GM10248 (cell line): ENCODE results near the gene TBC1D8B.

Experiments
- CTCF ChIA-PET: fragments of 300-600 bp; sonication (Branson Sonifier 250); formaldehyde crosslinking; extraction: SDS; loops from one replicate; lab custom pipeline; 2021; ENCODE audit warnings: antibody characterized with exemption; lab: Yijun Ruan, JAX
- POLR2A ChIA-PET: fragments of 350-650 bp; sonication (Branson Sonifier 250); formaldehyde crosslinking; extraction: SDS; loops from one replicate; lab custom pipeline; 2020; ENCODE audit warnings: antibody characterized with exemption; lab: Yijun Ruan, JAX
- DNase-seq: peaks from one replicate; pipeline ENCODE4 v3.0.0; 2012; ENCODE audit errors: extremely low spot score
- CTCF ChIP-seq: IDR thresholded peaks from 2 replicates; pipeline ENCODE4 v1.5.1; 2012; ENCODE audit warnings: mild to moderate bottlenecking, low read depth; ENCODE audit errors: extremely low read depth, missing control alignments, control extremely low read depth

The TBC1D8B gene

GRCh38 chrX:106917830-106918500 lies 115.5 kb downstream of the TBC1D8B start:
- CTCF ChIA-PET: no interaction called here
- POLR2A ChIA-PET: no interaction called here
- no peak for DNase-seq
- TF ChIP-seq CTCF: no peak

GRCh38 chrX:106919932-106920452 lies 117.5 kb downstream of the TBC1D8B start, which contains the start of gene CLDN2:
TSS of gene CLDN2 (plus strand) at chrX:106920402. CDS start at chrX:106928229, 7,827 bp downstream.
- ChIA-PET CTCF (no interaction called here), POLR2A (no interaction called here)
- no peak for TF ChIP-seq CTCF
- DNase-seq: no peak

GRCh38 chrX:106921637-106922036 lies 119.2 kb downstream of the TBC1D8B start:
- ChIA-PET POLR2A (no interaction called here), CTCF (no interaction called here)
- no peak for DNase-seq
- no peak for TF ChIP-seq CTCF
